ENCODE data around the gene PPP1R9B. TPM values are rescaled to one million over a fixed set of nuclear protein-coding genes. Genes with fewer than 3 reads are reported as not detected.
A peak's percentile ranks its signal among the peaks of the same experiment; 100 is the strongest.

PPP1R9B gene
- total RNA-seq, 2 experiments from 2014 or later = 61.1 to 64.0 TPM

- POLR2A ChIA-PET = interaction anchor here (0.6 to 0.7 kb wide), 2 partner anchors 12 to 364 kb away, joined by 3 read pairs; no protein-coding TSS in a partner anchor
- DNase-seq (peak; percentile 72), ATAC-seq (peak; percentile 23)
- intact Hi-C loops (cut with DNase I, micrococcal nuclease) = loop anchor here (1.0 to 5.0 kb wide), 7 partner anchors 9 to 960 kb away; partner anchors contain the start of genes PDK2 (in 2 of the 2), EME1 (in 1 of the 2), LUC7L3 (in 1 of the 2) and MRPL27 (in 1 of the 2)
- no peaks in the 10 kb centered on the region for H3K27me3 Mint-ChIP-seq
- peak overlapping the region; percentile 96 for H3K27ac Mint-ChIP-seq
- peaks cover 33% of the 10 kb centered on the region for H3K4me1 Mint-ChIP-seq
- H3K9me3 Mint-ChIP-seq (ENCODE audit: low read depth) = no peaks in the 10 kb centered on the region
- CTCF ChIA-PET = interaction anchor here (0.6 to 2.9 kb wide), 11 partner anchors 9 to 84 kb away, joined by 3 to 50 read pairs (median 4); no protein-coding TSS in a partner anchor
- peaks cover 15% of the 10 kb centered on the region for H3K36me3 Mint-ChIP-seq (ENCODE audit: low read depth)
- H3K4me3 Mint-ChIP-seq = peak overlapping the region; percentile 90
These were observed 1.6 kb upstream of the PPP1R9B start for GRCh38 chr17:50151937-50152547.

DNA sequence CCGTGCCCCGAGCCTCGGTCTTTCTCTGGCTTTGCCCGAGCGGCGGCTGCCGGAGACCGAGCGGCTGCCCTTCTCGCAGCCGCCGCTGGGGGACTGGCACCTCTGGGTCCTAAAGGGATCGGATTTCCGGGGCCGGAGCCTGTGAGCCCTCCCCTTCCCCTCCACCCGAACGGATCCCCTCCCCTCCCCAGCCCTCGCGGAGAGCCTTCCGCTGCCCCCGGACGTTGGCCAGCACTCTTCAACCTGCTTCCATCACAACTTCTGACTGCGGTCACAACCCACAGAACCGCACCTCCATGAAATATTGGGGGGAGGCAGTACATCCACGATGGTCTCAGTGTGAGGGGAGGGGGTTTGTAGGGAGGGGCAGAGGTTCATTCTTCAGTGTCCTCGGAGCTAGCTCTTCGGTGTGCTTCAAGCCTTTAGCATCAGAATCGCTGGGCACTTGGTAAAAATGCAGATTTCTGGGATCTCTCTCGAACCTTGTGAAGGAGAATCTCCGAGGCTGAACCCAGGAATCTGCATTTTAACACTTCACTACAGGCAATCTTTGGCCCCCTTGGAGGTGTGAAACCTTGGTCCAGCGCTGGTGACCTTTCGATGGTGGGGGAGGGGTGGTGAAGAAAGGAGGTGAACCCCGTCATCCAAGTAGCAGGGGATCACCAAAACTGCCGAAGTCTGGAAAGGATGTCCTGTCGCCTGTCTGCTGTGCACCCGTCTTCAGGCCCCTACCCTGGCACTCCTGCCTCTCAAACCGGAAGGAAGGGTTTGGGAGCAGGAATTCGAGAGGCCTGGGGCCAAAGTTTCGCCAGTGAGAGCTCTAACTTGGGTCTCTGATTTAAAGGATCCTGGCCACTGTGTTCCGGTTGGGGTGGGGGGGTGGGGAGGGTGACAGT lies 812 bp upstream of the PPP1R9B start:
- Mint-ChIP-seq H3K27me3 (no peaks in the 10 kb centered on the region), H3K27ac (peak overlapping the region; percentile 96), H3K9me3 (ENCODE audit: low read depth) (no peaks in the 10 kb centered on the region), H3K4me1 (peaks cover 40% of the 10 kb centered on the region), H3K4me3 (peak overlapping the region; percentile 90), H3K36me3 (ENCODE audit: low read depth) (peaks cover 18% of the 10 kb centered on the region)
- peak; percentile 66 for ATAC-seq
- POLR2A ChIA-PET = interaction anchor here (0.7 kb wide), 1 partner anchor 13 kb away, joined by 3 read pairs; no protein-coding TSS in a partner anchor
- intact Hi-C loops (cut with DNase I, micrococcal nuclease) = loop anchor here (1.0 to 5.0 kb wide), 7 partner anchors 10 to 959 kb away; partner anchors contain the start of genes EME1 (in 1 of the 2), LUC7L3 (in 1 of the 2), MRPL27 (in 1 of the 2) and PDK2 (in 1 of the 2)
- CTCF ChIA-PET = interaction anchor here (1.1 to 2.9 kb wide), 7 partner anchors 10 to 84 kb away, joined by 3 to 50 read pairs (median 9); no protein-coding TSS in a partner anchor
- peak; percentile 95 for DNase-seq

DNA sequence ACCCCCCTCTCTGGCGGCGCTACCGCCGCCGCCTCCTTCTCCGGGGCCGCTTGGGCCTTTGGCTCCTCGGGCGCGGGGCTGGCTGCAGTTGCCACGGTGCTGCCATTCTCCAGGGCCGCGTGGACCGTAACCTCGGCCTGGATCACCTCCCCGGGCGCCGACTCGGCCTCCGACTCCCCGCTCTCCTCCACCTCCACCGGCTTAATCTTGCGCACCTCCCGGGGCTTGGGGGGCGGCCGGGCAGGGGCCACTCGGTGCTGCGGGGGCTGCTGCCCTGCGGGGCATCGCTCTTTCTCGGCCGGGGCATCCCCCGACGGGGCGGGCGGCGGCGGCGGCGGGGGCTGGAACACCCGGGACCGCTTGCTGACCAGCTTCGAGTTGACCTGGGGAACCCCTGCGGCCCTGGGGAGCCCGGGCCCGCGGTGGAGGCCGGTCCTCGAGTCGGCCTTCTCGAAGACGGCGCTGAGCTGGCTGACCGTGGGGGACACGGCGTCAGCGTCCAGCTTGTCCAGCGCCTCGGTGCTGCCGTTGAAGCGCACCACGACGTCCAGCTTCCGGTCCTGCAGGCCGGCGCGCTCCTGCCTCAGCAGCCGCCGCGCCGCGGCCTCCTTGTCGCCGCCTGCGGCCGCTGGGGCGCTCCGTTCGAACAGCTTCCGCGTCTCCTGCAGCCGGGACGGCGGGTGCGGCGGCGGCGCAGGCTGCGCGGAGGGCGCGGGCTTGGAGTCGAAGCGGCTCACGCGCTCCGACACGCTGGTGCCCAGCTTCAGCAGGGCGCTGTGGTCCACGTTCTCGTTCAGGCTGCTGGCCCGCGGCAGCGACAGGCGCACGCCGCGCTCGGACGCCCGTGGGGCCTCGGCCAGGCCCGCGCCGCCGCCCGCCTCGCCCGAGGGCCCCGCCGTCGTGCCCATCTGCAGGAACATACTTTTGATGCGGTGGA lies 792 bp downstream of the PPP1R9B start:
- ChIA-PET POLR2A (interaction anchor here (0.5 kb wide), 1 partner anchor 90 kb away, joined by 6 read pairs; no protein-coding TSS in a partner anchor), CTCF (interaction anchor here (0.7 to 2.3 kb wide), 9 partner anchors 10 to 271 kb away, joined by 3 to 13 read pairs (median 5); partner anchors contain the start of gene TMEM92)
- Mint-ChIP-seq H3K4me1 (peaks cover 46% of the 10 kb centered on the region), H3K4me3 (peak overlapping the region; percentile 90), H3K27ac (peak overlapping the region; percentile 81), H3K27me3 (no peaks in the 10 kb centered on the region), H3K9me3 (ENCODE audit: low read depth) (no peaks in the 10 kb centered on the region), H3K36me3 (ENCODE audit: low read depth) (peaks cover 21% of the 10 kb centered on the region)
- intact Hi-C loops (cut with DNase I, micrococcal nuclease) = loop anchor here in 1 of 2 experiments (1.0 to 5.0 kb wide), 5 partner anchors 197 to 717 kb away; partner anchors contain the start of genes EME1, LUC7L3, MRPL27 and SPOP
- ATAC-seq (no peak), DNase-seq (peak; percentile 75)

GRCh38 chr17:50149091-50149416 lies 1.4 kb downstream of the PPP1R9B start:
- ChIA-PET POLR2A (interaction anchor here (0.5 kb wide), 1 partner anchor 91 kb away, joined by 6 read pairs; no protein-coding TSS in a partner anchor), CTCF (interaction anchor here (0.9 to 2.3 kb wide), 7 partner anchors 9 to 55 kb away, joined by 3 to 13 read pairs (median 7); no protein-coding TSS in a partner anchor)
- intact Hi-C loops (cut with DNase I, micrococcal nuclease) = loop anchor here in 1 of 2 experiments (1.0 kb wide), 1 partner anchor 197 kb away; the partner anchor contains the start of gene XYLT2
- Mint-ChIP-seq H3K9me3 (ENCODE audit: low read depth) (no peaks in the 10 kb centered on the region), H3K27me3 (no peaks in the 10 kb centered on the region), H3K4me1 (peaks cover 46% of the 10 kb centered on the region), H3K27ac (peak overlapping the region; percentile 81), H3K36me3 (ENCODE audit: low read depth) (peaks cover 27% of the 10 kb centered on the region), H3K4me3 (peak overlapping the region; percentile 90)
- no peak for DNase-seq
- ATAC-seq = no peak

DNA sequence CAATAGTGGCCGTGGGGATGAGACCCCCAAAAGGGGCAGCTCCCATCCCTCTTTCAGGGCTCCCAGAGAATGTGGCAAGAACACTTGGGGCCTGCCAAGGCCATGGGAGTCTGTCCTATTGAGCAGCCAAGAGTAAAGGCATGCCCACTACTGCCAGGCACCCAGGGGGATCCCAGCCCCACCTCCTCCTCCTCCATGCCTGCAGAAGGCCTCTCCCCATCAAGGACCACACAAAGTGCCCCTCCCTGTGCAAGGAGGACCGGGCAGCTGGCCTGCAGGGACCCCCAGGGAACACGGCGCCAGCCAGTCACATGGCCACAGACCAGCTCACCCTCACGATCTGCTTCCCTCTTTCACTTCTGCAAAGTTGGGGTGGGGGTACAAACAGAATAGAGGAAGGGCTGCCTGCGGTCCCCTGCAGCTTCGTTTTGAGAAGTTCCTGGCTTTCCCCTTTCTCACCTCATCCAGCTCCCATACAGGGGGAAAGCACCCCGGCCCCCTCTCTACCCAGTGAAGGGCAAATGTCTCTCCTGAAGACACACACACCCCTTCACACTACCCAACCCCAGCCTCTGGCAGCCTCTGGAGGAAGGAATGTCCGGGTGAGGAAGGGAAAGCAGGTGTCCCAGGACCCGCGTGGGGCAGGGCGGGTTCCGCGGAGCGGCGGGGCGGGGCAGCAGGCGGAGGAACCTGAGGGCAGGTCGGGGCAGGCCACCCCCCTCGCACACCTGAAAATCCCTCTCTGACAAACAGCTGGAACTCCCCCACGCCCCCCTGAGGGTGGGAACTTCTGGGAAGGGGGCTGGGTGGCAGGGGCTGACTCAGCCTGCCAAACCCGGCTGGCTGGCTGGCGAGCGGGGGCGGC lies 2.0 kb downstream of the PPP1R9B start:
- Mint-ChIP-seq H3K27ac (peak overlapping the region; percentile 93), H3K9me3 (ENCODE audit: low read depth) (no peaks in the 10 kb centered on the region), H3K36me3 (ENCODE audit: low read depth) (peaks cover 33% of the 10 kb centered on the region), H3K4me1 (peaks cover 52% of the 10 kb centered on the region), H3K4me3 (peak overlapping the region; percentile 90), H3K27me3 (no peaks in the 10 kb centered on the region)
- ATAC-seq (peak; percentile 28), DNase-seq (peak; percentile 91)
- CTCF ChIA-PET = interaction anchor here (0.6 to 2.3 kb wide), 9 partner anchors 9 to 141 kb away, joined by 3 to 13 read pairs (median 6); partner anchors contain the start of gene PDK2
- intact Hi-C loops (cut with DNase I, micrococcal nuclease) = loop anchor here (1.0 kb wide), 2 partner anchors 8 to 198 kb away; partner anchors contain the start of gene XYLT2 (in 1 of the 2)
- POLR2A ChIA-PET = interaction anchor here (1.0 kb wide), 2 partner anchors 9 to 14 kb away, joined by 3 to 4 read pairs; no protein-coding TSS in a partner anchor

DNA sequence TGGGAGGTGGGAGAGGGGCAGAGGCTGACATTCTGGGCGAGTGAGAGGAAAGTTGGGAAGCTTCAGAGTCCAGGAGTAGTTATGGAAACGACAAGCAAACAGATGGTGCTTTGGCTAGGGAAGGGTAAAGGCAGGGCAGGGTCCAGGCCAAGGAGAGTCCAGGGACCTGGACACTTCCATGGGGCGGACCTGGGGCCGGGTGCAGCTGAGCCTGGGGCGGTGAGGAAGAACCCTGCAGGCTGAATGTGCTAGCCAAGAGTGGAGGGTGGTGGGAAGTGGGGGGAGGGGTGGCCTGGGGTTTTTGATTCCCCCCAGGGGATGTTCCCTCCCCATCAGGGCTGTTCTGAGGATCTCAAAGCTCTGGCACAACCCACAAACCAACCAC lies 2.6 kb downstream of the PPP1R9B start:
- DNase-seq = peak; percentile 57
- POLR2A ChIA-PET = interaction anchor here (1.0 kb wide), 2 partner anchors 9 to 14 kb away, joined by 3 to 4 read pairs; no protein-coding TSS in a partner anchor
- H3K4me1 Mint-ChIP-seq = peaks cover 56% of the 10 kb centered on the region

DNA sequence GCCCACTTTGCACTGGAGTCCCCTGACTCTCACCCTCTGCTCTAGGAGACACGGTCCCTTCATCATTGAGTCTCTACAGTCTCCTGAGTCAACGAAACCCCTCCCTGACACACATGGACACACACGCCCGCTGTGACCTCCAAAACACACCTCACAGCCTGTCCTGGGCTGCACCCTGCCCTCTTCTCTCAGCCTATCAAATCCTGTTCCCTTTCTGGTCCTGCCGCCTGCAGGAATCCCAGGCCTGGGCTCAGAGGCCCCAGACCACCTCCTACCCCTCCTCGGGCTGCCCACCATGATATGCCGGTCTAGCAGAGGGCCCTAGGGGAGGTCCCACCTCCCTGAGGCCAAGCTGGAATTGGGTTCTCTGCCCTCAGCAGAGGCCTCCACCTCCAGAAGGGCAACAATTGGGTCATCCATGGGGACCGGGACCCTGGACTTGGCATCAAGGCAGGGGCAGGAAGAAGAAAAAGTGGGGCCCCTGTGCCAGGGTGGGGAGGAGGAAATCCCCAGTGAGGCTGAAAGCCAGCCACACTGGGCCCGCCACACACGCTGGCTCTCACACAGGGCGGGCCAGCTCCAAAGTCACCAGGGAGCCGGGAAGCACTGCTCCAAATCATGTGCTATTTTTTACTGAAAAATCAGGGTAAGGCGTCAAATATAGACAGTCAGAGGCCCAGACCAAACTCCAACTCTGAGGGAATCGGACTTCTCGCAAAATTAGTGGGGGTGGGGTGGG lies 3.4 kb downstream of the PPP1R9B start:
- peaks cover 59% of the 10 kb centered on the region for H3K4me1 Mint-ChIP-seq
- DNase-seq (peak; percentile 36), ATAC-seq (no peak)
- ChIA-PET POLR2A (no interaction called here), CTCF (interaction anchor here (1.2 to 2.1 kb wide), 6 partner anchors 14 to 53 kb away, joined by 4 to 8 read pairs (median 6); partner anchors contain the start of gene PDK2)
- intact Hi-C loops (cut with DNase I, micrococcal nuclease) = no loop called here
- H3K27ac Mint-ChIP-seq = peak overlapping the region; percentile 93
- H3K9me3 Mint-ChIP-seq (ENCODE audit: low read depth) = no peaks in the 10 kb centered on the region
- peak overlapping the region; percentile 90 for H3K4me3 Mint-ChIP-seq
- no peaks in the 10 kb centered on the region for H3K27me3 Mint-ChIP-seq
- peaks cover 45% of the 10 kb centered on the region for H3K36me3 Mint-ChIP-seq (ENCODE audit: low read depth)

More for the DNA sequence above, 2.6 kb downstream of the PPP1R9B start:
- ATAC-seq = no peak
- intact Hi-C loops (cut with DNase I, micrococcal nuclease) = loop anchor here in 1 of 2 experiments (1.0 kb wide), 1 partner anchor 8 kb away; no protein-coding TSS in a partner anchor
- H3K27me3 Mint-ChIP-seq = no peaks in the 10 kb centered on the region
- H3K4me3 Mint-ChIP-seq = peak overlapping the region; percentile 90
- CTCF ChIA-PET = interaction anchor here (0.6 to 2.3 kb wide), 8 partner anchors 8 to 140 kb away, joined by 3 to 13 read pairs (median 6); partner anchors contain the start of gene PDK2
- H3K36me3 Mint-ChIP-seq (ENCODE audit: low read depth) = peaks cover 37% of the 10 kb centered on the region
- H3K9me3 Mint-ChIP-seq (ENCODE audit: low read depth) = no peaks in the 10 kb centered on the region
- H3K27ac Mint-ChIP-seq = peak overlapping the region; percentile 93

DNA sequence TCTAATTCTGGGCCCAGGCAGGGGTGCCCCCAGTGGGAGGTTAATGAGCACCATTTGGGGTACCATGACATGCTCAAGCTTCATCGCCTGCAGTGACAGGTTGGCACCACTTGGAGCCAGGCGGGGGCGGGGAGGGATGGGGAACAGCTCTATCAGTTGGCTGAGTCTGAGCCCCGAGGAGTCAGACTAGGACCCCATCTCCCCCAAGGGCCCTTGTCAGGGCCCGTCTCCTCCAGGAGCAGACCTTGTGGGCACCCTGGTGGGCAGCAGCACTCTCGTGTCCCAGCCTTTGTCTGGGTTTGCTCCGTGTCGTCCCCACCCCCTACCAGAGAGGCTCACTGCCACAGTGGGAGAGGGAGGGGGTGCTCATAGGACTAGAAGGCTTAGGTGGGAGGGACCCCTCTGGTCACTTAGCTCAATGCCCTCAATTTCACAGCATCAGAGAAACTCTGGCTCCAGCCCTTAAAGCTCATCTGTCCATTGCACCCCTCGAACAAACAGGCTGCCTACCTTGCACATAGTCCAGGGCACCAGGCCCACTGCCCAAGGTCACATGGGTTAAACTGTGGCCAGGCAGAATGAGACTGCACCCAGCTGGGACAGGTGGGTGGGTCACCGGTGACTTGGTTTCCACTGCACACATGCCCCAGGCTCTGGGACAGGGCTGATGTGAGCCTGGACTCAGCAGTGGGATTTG lies 4.1 kb downstream of the PPP1R9B start:
- H3K4me1 Mint-ChIP-seq = peaks cover 61% of the 10 kb centered on the region
- ATAC-seq = no peak
- H3K9me3 Mint-ChIP-seq (ENCODE audit: low read depth) = no peaks in the 10 kb centered on the region
- CTCF ChIA-PET = interaction anchor here (0.9 to 1.9 kb wide), 6 partner anchors 10 to 31 kb away, joined by 3 to 8 read pairs (median 6); no protein-coding TSS in a partner anchor
- peak overlapping the region; percentile 93 for H3K27ac Mint-ChIP-seq
- POLR2A ChIA-PET = no interaction called here
- peaks cover 52% of the 10 kb centered on the region for H3K36me3 Mint-ChIP-seq (ENCODE audit: low read depth)
- intact Hi-C loops (cut with DNase I, micrococcal nuclease) = no loop called here
- H3K27me3 Mint-ChIP-seq = no peaks in the 10 kb centered on the region
- peak overlapping the region; percentile 90 for H3K4me3 Mint-ChIP-seq
- DNase-seq = peak; percentile 67

Measured in activated CD4-positive, alpha-beta T cell treated with anti-CD3 and anti-CD28 coated beads for 36 hours (primary cell).